AG09319 (cell line): Measurements from ENCODE around the gene RUNX1.

Source experiments
- DNase-seq: peaks from one replicate; pipeline ENCODE4 v3.0.0-alpha.2; 2010; ENCODE audit warnings: low read depth; ENCODE audit errors: extremely low read depth
- TF ChIP-seq, protein P1 (sequence below): IDR thresholded peaks from 2 replicates; pipeline ENCODE4 v1.5.1; 2011; ENCODE audit warnings: low read depth, mild to moderate bottlenecking, inconsistent platforms, low read length, moderate library complexity

The RUNX1 gene

DNA sequence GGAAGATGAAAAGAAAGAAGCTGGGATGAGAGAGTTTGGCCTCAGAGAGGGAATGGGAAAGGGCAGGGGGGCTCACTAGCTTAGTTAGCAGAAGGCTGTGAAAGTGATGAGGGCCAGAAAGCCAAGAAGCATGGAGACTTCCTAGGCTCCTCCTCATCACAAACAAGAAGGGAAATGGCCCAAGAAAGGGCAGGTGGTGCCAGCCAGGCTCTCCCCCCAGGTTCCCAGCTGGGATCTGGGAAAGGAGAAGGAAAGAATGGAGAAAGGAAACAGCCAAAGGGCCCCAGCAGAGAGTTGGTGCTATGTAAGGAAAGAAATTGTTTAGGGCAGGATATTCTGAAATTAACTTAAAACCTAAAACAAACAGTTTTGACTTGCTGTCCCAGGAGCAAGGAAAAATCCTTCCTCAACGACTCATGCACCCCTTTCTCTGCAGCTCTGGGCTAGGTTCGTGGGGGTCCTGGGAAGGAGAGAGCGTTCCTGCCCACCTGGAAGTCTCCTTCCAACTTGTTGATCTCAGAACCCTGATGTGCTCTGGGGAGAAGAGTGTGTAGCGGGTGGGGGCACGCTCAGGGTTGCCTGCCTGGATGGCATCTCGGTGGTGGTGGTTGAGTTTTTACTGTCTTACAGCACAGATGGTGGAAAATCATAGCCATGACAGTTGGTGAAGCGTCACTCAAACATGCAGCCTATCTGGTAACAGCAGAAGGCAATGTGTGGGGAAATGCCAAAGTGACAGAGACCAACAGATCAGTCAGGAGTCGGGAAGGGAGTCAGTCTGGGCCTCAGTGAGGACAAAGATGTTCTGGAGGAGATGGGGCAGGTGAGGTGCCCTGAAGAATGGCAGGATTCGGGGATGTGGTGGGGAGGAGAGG is 233.0 kb downstream of the RUNX1 start:
- TF ChIP-seq, protein P1, sequence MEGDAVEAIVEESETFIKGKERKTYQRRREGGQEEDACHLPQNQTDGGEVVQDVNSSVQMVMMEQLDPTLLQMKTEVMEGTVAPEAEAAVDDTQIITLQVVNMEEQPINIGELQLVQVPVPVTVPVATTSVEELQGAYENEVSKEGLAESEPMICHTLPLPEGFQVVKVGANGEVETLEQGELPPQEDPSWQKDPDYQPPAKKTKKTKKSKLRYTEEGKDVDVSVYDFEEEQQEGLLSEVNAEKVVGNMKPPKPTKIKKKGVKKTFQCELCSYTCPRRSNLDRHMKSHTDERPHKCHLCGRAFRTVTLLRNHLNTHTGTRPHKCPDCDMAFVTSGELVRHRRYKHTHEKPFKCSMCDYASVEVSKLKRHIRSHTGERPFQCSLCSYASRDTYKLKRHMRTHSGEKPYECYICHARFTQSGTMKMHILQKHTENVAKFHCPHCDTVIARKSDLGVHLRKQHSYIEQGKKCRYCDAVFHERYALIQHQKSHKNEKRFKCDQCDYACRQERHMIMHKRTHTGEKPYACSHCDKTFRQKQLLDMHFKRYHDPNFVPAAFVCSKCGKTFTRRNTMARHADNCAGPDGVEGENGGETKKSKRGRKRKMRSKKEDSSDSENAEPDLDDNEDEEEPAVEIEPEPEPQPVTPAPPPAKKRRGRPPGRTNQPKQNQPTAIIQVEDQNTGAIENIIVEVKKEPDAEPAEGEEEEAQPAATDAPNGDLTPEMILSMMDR: no peak
- no peak for DNase-seq

DNA sequence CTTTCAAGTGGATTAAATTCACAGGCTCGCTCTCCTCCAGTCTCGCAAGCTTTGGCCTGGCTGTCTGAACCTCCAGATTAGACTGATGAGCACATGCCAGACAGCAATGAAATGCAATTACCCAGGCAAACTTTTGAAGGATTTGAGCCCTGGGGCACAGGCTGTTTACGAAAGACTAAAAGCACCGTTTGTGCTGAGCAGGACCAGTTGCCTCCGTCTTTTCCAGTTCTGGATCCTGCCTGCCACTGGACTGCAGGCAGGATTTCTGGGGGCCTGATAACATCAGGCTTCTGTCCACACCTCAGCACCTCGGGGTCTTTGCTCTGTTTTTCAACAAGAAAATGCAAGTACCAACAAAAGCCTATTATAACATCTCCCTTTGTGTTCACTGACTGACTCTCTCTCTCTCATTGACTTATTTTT is 234.6 kb downstream of the RUNX1 start:
- TF ChIP-seq, protein P1: no peak
- no peak for DNase-seq

DNA sequence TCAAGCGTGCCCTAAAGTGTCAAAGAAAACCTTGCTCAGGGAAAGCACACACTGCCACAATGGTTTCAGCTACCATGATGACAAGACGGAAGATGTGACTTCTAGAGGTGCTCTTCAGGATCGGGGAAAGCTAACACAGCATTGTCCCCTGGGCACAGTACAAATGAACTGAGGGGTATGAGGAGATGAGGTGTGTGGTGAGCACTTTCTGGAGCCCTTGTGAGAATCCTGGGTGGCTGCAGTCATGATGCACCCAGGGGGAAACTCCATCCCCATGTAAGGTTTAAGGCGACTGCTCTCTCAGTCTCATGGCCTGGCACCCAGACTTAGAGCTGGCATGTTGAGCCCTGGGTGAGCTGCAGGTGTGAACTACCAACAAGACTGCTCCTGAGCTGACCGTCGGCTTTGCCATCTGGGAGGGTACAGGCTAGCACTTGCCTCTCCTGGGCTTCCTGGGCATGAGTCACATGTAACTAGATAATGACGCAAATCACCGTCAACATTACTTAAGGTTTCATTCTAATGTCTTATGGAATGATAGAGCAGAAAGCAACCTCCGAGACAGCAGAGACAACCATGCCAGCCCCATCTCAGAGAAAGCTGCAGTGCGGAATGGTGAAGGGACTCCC is 235.7 kb downstream of the RUNX1 start:
- DNase-seq: no peak
- TF ChIP-seq, protein P1: no peak

DNA sequence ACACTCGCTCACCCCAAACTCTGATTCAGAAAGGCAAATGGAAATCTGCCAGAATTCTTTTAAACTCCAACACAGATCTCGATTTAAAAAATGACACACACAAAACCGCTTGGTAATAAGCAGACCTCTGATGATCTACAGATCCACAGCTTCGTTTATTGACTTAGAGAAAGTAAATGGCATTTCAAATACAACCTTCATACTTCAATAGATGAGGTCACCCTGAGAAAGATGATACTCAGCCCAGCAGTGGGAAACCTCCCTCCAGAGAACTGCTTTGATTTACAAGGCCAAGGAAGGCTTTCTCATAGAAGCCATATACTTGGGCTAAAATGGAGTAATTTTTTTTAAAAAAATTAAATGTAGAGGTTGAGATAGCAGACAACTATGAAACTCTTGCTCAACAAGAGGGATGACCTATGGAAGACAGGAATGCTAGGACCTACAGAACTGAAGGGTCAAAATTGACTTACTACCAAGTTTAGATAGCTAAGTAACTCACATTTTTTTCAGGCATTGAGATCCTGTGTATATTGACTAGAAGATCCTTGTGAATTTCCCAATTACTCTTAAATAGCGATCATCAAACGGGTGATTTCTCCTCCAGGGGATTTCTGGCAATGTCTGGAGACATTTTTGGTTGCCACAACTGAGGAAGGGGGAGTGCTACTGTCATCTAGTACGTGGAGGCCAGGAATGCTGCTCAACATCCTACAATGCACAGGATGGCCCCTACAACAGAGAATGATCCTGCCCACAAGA is 236.4 kb downstream of the RUNX1 start:
- TF ChIP-seq, protein P1: no peak
- DNase-seq: peak; percentile 69

DNA sequence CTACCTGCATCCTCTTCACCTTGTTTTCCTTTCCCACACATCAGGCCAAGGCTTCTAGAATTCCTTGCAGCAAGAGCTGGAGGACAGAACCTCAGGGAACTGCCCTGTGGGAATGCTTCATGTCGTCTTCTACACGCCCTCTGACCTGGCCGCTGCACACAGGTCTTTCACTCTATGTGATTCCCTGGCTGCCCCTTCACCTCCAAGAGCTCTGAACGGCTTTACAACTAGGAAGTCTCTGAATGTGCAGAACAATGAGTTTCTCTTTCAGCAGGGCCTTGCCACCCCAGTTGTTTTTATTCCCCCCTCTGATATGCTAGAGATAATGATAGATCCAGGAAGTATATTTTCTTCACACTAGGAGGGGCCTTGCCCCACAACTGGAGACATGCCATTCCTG is 237.7 kb downstream of the RUNX1 start:
- TF ChIP-seq, protein P1: no peak
- DNase-seq: no peak

DNA sequence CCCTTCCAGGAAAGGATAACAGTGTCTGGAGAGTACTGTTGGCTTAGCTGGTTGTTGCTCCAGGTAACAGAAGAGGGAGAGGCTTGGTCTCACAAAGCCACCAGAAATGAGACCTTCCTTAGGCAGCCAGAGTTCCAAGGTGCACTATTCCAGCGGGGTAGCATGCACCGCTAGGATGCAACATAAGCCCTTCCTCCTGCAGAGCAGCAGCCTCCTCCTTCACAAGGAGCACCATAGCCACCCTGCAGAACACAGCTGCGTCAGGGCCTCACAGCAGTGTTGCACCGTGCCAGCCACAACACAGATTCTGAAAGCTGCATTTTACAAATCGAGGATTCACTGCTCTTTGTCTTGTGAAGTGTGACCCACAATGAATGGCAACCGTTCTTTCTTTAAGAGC is 238.3 kb downstream of the RUNX1 start:
- TF ChIP-seq, protein P1: no peak
- no peak for DNase-seq

DNA sequence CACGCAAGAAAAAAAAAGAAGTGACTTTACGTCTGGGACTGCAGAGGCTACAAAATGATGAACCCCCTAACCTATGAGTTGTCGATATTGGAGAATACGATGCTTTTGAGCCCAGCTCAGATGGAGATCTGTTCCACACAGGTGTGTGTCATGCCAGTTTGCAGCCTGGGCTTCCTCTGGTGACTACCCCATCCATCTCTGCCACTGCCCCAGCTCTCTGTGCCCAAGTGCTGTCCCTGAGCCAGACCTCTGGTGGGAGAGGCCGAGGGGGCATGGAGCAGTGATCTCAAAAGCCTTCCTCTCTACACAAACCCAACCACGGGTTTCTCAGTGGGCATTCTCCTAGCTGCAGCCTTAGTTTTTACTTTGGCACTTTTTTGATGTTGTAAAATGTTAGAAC is 239.3 kb downstream of the RUNX1 start:
- TF ChIP-seq, protein P1: no peak
- no peak for DNase-seq
